ENCODE data around the gene IGLON5.

IGLON5 gene

GRCh38 chr19:51317968-51318367 lies 6.5 kb downstream of the IGLON5 start:
- no peak overlapping the region for H3K4me3 ChIP-seq (ENCODE audit: low read depth, low read length)
- no peak for TF ChIP-seq CTCF (IDR thresholded peaks at IDR 0.05; ENCODE audit: borderline replicate concordance, insufficient read depth, low read depth, low read length)

GRCh38 chr19:51318687-51319648 lies 7.5 kb downstream of the IGLON5 start:
- H3K4me3 ChIP-seq (ENCODE audit: low read depth, low read length) = no peak overlapping the region
- TF ChIP-seq CTCF (IDR thresholded peaks at IDR 0.05; ENCODE audit: borderline replicate concordance, insufficient read depth, low read depth, low read length) = no peak

GRCh38 chr19:51319649-51320279 lies 8.3 kb downstream of the IGLON5 start:
- H3K4me3 ChIP-seq (ENCODE audit: low read depth, low read length) = no peak overlapping the region

GRCh38 chr19:51320280-51320657 lies 8.8 kb downstream of the IGLON5 start:
- TF ChIP-seq CTCF (IDR thresholded peaks at IDR 0.05; ENCODE audit: borderline replicate concordance, insufficient read depth, low read depth, low read length) = no peak
- no peak overlapping the region for H3K4me3 ChIP-seq (ENCODE audit: low read depth, low read length)

More at GRCh38 chr19:51319649-51320279, 8.3 kb downstream of the IGLON5 start:
- no peak for TF ChIP-seq CTCF (IDR thresholded peaks at IDR 0.05; ENCODE audit: borderline replicate concordance, insufficient read depth, low read depth, low read length)

- no peak for TF ChIP-seq CTCF (IDR thresholded peaks at IDR 0.05; ENCODE audit: borderline replicate concordance, insufficient read depth, low read depth, low read length)
Measured at GRCh38 chr19:51321799-51322198, 10.4 kb downstream of the IGLON5 start.

GRCh38 chr19:51323481-51324166 lies 12.2 kb downstream of the IGLON5 start:
- no peak overlapping the region for H3K4me3 ChIP-seq (ENCODE audit: low read depth, low read length)
- TF ChIP-seq CTCF (IDR thresholded peaks at IDR 0.05; ENCODE audit: borderline replicate concordance, insufficient read depth, low read depth, low read length) = no peak

More at GRCh38 chr19:51321799-51322198, 10.4 kb downstream of the IGLON5 start:
- no peak overlapping the region for H3K4me3 ChIP-seq (ENCODE audit: low read depth, low read length)

All from GM12875 (cell line).